Smooth muscle cell (in vitro differentiated cells): Measurements from ENCODE around the gene RGL1. TPM values are rescaled to one million over a fixed set of nuclear protein-coding genes. Genes with fewer than 3 reads are reported as not detected.

ENCODE experiments used
- DNase-seq: peaks from one replicate; lab custom pipeline; 2025; ENCODE audit not compliant: unreplicated experiment; lab: John Stamatoyannopoulos, UW
- H2AFZ ChIP-seq: fragments of 200-600 bp; sonication (generic); 2 replicates; pipeline ENCODE4 v1.6.0; 2016; ENCODE audit warnings: antibody characterized with exemption, low read depth, mild to moderate bottlenecking
- H3F3A ChIP-seq: fragments of 200-600 bp; sonication (generic); 2 replicates; pipeline ENCODE4 v1.6.0; 2017; ENCODE audit warnings: antibody characterized with exemption, low read depth
- H3K27ac ChIP-seq: fragments of 200-600 bp; sonication (generic); 2 replicates; pipeline ENCODE4 v1.5.1; 2016; ENCODE audit warnings: low read depth, mild to moderate bottlenecking
- H3K27me3 ChIP-seq: fragments of 200-600 bp; sonication (generic); 2 replicates; pipeline ENCODE4 v1.6.1; 2016; ENCODE audit warnings: low read depth, mild to moderate bottlenecking
- H3K36me3 ChIP-seq: fragments of 200-600 bp; sonication (generic); 2 replicates; pipeline ENCODE4 v1.5.1; 2016; ENCODE audit warnings: low read depth
- H3K4me1 ChIP-seq: fragments of 200-600 bp; sonication (generic); 2 replicates; pipeline ENCODE4 v1.5.1; 2016; ENCODE audit warnings: low read depth
- H3K4me2 ChIP-seq: fragments of 200-600 bp; sonication (generic); 2 replicates; pipeline ENCODE4 v1.6.0; 2016; ENCODE audit warnings: mild to moderate bottlenecking
- H3K4me3 ChIP-seq: fragments of 200-600 bp; sonication (generic); 2 replicates; pipeline ENCODE4 v1.5.1; 2016; ENCODE audit warnings: mild to moderate bottlenecking
- H3K79me2 ChIP-seq: fragments of 200-600 bp; sonication (generic); 2 replicates; pipeline ENCODE4 v1.6.0; 2016; ENCODE audit warnings: low read depth, mild to moderate bottlenecking
- H3K9ac ChIP-seq: fragments of 200-600 bp; sonication (generic); 2 replicates; pipeline ENCODE4 v1.6.0; 2016; ENCODE audit warnings: low read depth
- H3K9me3 ChIP-seq: fragments of 200-600 bp; sonication (generic); replicated peaks from 2 replicates; pipeline ENCODE4 v1.5.1; 2016; ENCODE audit warnings: low read depth
- H4K20me1 ChIP-seq: fragments of 200-600 bp; sonication (generic); 2 replicates; pipeline ENCODE4 v1.6.0; 2016; ENCODE audit warnings: low read depth
- WGBS: methylation state at CpG from one replicate; pipeline ENCODE4 v1.1.7; 2016; ENCODE audit warnings: low lambda C conversion rate; 5-methylcytosine and 5-hydroxymethylcytosine counted together
- polyA plus RNA-seq: library from polyadenylated mRNA; unstranded; fragments of >200 nt; fragmentation: Nextera tagmentation; extraction: Ambion mirVana; gene quantifications from 2 replicates; pipeline ENCODE4 v1.2.1, GENCODE V29; 2016
- total RNA-seq: library from RNA; depleted of rRNA; stranded (reverse); fragments of >200 nt; gene quantifications from 2 replicates; pipeline ENCODE4 v1.2.3, GENCODE V29; 2014
- TF ChIP-seq, protein P1 (sequence below): fragments of 200-600 bp; sonication (generic); IDR thresholded peaks from 2 replicates; pipeline ENCODE4 v1.5.1; 2017; ENCODE audit warnings: borderline replicate concordance, mild to moderate bottlenecking, antibody characterized with exemption; ENCODE audit not compliant: insufficient read depth, poor library complexity, severe bottlenecking

Gene RGL1
- total and polyA plus RNA-seq, 2 experiments from 2014 or later: 21.1 to 21.4 TPM

DNA sequence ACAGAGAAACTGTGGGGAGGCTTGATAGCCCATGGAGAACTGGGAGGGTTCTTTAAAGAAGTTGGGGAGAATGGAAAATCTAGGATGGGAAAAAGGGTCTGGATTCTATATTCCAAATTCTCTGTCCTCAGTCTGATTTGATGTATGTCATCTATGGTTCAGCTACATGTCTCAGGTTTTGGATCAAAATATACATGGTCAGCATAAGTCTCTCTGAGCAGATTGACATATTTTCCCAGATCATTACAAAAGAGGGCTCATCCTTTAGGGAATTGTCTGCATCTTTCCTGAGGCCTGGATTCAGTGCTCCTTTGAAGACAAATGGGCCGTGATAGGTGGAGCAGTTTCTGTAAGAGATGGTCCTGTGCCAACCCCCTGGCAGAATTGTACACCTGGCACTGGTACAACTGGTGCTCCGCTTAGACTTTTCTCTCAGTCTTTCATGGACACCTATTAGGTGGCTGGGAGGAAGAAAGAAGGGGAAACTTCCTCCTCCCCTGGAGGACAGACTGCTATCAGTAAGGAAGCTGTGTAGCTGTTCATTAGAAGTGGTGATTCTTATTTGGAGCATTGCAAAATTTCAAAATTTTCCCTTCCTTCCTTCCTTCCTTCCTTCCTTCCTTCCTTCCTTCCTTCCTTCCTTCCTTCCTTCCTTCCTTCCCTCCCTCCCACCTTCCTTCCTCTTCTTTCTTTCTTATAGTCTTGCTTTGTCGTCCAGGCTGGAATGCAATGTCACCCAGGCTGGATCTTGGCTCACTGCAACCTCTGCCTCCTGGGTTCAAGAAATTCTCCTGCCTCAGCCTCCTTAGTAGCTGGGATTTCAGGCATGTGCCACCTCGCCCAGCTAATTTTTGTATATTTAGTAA lies 26.1 kb upstream of the RGL1 start:
- no peaks in the 10 kb centered on the region for H3K9me3 ChIP-seq

DNA sequence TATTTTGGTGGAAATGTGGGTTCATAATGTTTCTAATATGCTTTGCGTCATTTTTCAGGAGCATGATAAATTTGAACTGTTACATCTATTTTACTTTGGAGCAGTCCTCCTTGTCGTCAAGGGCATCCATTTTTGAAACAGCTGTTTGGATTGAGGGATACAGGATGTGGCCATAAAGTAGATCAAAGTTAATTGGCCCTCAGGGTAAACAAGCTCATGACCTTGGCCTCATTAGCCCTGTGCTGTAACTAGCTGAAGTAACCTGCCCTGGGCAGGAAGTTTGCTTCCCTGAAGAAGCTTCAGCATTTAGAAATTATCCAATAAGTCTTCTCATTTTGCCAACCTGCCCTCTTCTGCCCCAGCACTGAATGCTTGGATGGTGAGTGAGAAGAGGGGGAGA lies 24.8 kb upstream of the RGL1 start:
- no peak overlapping the region for H3K9ac ChIP-seq
- H3K4me2 ChIP-seq: no peak overlapping the region
- WGBS: 86% methylated on average over 2 of the region's 2 CpGs
- H3K27ac ChIP-seq: no peak overlapping the region
- no peak overlapping the region for H2AFZ ChIP-seq
- H3K79me2 ChIP-seq: no peaks in the 10 kb centered on the region
- no peak overlapping the region for H3K4me3 ChIP-seq
- no peaks in the 10 kb centered on the region for H3K4me1 ChIP-seq
- no peaks in the 10 kb centered on the region for H3K27me3 ChIP-seq
- no peaks in the 10 kb centered on the region for H3K9me3 ChIP-seq
- no peaks in the 10 kb centered on the region for H4K20me1 ChIP-seq
- no peaks in the 10 kb centered on the region for H3F3A ChIP-seq
- TF ChIP-seq, protein P1, sequence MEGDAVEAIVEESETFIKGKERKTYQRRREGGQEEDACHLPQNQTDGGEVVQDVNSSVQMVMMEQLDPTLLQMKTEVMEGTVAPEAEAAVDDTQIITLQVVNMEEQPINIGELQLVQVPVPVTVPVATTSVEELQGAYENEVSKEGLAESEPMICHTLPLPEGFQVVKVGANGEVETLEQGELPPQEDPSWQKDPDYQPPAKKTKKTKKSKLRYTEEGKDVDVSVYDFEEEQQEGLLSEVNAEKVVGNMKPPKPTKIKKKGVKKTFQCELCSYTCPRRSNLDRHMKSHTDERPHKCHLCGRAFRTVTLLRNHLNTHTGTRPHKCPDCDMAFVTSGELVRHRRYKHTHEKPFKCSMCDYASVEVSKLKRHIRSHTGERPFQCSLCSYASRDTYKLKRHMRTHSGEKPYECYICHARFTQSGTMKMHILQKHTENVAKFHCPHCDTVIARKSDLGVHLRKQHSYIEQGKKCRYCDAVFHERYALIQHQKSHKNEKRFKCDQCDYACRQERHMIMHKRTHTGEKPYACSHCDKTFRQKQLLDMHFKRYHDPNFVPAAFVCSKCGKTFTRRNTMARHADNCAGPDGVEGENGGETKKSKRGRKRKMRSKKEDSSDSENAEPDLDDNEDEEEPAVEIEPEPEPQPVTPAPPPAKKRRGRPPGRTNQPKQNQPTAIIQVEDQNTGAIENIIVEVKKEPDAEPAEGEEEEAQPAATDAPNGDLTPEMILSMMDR: no peak
- no peak for DNase-seq
- no peaks in the 10 kb centered on the region for H3K36me3 ChIP-seq

More for the DNA sequence above, 26.1 kb upstream of the RGL1 start:
- no peaks in the 10 kb centered on the region for H3K79me2 ChIP-seq
- H3K27me3 ChIP-seq: no peaks in the 10 kb centered on the region
- no peaks in the 10 kb centered on the region for H3K36me3 ChIP-seq
- H3K9ac ChIP-seq: no peak overlapping the region
- no peak overlapping the region for H3K4me3 ChIP-seq
- H2AFZ ChIP-seq: no peak overlapping the region
- no peak overlapping the region for H3K27ac ChIP-seq
- H3K4me2 ChIP-seq: no peak overlapping the region
- WGBS: 96% methylated on average over 4 of the region's 4 CpGs
- H4K20me1 ChIP-seq: no peaks in the 10 kb centered on the region
- no peaks in the 10 kb centered on the region for H3K4me1 ChIP-seq
- H3F3A ChIP-seq: no peaks in the 10 kb centered on the region
- no peak for DNase-seq
- TF ChIP-seq, protein P1: no peak

DNA sequence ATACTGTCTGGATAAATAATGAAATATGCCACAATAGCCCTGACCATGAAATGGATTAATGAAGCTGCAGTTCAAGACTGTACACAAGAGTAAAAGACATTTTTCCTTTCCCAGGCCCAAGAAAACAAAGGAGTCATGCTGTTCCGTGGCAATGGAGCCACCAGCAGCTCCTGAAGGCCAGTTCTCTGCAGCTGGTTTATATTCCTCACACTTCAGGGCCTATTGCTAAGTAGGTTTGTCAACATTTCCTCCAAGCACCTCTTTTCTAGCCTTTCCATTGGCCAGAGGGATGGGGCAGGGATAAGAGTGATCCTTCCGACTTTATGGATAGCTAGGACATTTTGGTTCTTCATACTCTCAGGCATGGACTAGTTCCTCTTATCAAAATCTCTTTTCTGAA lies 24.2 kb upstream of the RGL1 start:
- 38% methylated on average over 2 of the region's 2 CpGs for WGBS
- Histone ChIP-seq H3K4me1 (no peaks in the 10 kb centered on the region), H3K9ac (no peak overlapping the region), H3K4me2 (no peak overlapping the region), H3K27ac (no peak overlapping the region), H4K20me1 (no peaks in the 10 kb centered on the region), H3K79me2 (no peaks in the 10 kb centered on the region), H3K27me3 (no peaks in the 10 kb centered on the region), H3K9me3 (no peaks in the 10 kb centered on the region), H3F3A (no peaks in the 10 kb centered on the region), H3K4me3 (no peak overlapping the region), H3K36me3 (no peaks in the 10 kb centered on the region), H2AFZ (no peak overlapping the region)
- no peak for DNase-seq
- TF ChIP-seq, protein P1: no peak

DNA sequence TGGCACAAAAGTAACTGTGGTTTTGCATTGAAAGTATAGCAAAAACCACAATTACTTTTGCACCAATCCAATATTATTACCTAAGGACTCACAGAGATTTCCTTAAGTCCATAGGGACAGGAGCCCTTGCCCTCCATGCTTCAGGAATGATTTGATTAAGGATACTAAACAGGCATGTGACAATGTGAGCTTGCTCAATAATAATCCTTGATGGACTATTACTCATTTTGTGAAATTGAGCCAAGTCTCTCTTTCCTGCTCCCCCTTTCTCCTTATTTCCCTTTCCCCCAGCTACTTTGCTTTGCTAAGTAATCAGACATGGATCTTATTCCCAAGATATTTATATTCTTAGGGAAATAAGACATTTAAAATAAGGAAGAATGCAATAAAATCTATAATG lies 21.6 kb upstream of the RGL1 start:
- Histone ChIP-seq H3K4me1 (peaks cover 10% of the 10 kb centered on the region), H3K4me3 (no peak overlapping the region), H3K27me3 (no peaks in the 10 kb centered on the region), H3K36me3 (no peaks in the 10 kb centered on the region), H3K27ac (no peak overlapping the region), H3K79me2 (no peaks in the 10 kb centered on the region), H3K4me2 (no peak overlapping the region), H3K9ac (no peak overlapping the region), H2AFZ (no peak overlapping the region), H4K20me1 (no peaks in the 10 kb centered on the region), H3F3A (no peaks in the 10 kb centered on the region), H3K9me3 (no peaks in the 10 kb centered on the region)
- TF ChIP-seq, protein P1: no peak
- DNase-seq: no peak
